K562 (cell line): ENCODE measurements around the gene WFDC1. TPM values are rescaled to one million over a fixed set of nuclear protein-coding genes. Genes with fewer than 3 reads are reported as not detected.

ENCODE experiments used
- ATAC-seq: fragments of 200-7000 bp; cut with Tn5 transposase; 3 replicates; pipeline ENCODE4 v1.9.1; 2020; ENCODE audit warnings: moderate library complexity
- BruUV-seq: library from RNA; stranded (reverse); fragments of 400-500 nt; replicated peaks from 2 replicates; lab custom pipeline; 2021; lab: Mats Ljungman, UMichigan
- CTCF ChIA-PET: fragments of 300-600 bp; formaldehyde crosslinking; extraction: SDS; loops from one replicate; lab custom pipeline; 2021; ENCODE audit warnings: low intra/inter-chr PET ratio; lab: Yijun Ruan, JAX
- POLR2A ChIA-PET: fragments of 300-600, 350-650 bp; sonication (Branson Sonifier 250); formaldehyde crosslinking; extraction: SDS; loops from one replicate; lab custom pipeline; 2021; ENCODE audit warnings: antibody characterized with exemption, inconsistent platforms; lab: Yijun Ruan, JAX
- DNase-seq, 4 experiments: peaks; one replicate each; pipeline versions ENCODE4 v3.0.0 to v3.0.0-alpha.2; 2011 to 2018; ENCODE audit warnings: low spot score in 3 of 4, mixed read lengths in 3 of 4; ENCODE audit errors: extremely low read depth in 1 of 4
- FAIRE-seq: peaks from 2 replicates; lab custom pipeline; 2011; peaks lifted over from hg19 to GRCh38; lab: Jason Lieb, UNC
- H2AFZ ChIP-seq: 2 replicates; pipeline ENCODE4 v1.6.0; 2011; ENCODE audit warnings: low read depth, low read length, control low read depth, inconsistent platforms
- H3K27ac ChIP-seq: fragments of 200-600 bp; 3 replicates; pipeline ENCODE4 v1.8.0; 2011; ENCODE audit warnings: low read depth, mild to moderate bottlenecking, control low read depth, inconsistent platforms, low read length, moderate library complexity, mixed read lengths; ENCODE audit errors: extremely low read depth
- H3K27me3 ChIP-seq, 2 experiments: fragments of 300-600 bp in 1 of 2; 2 replicates in 1 of 2; 3 replicates in 1 of 2; pipeline versions ENCODE4 v1.6.0 to v1.8.0; 2011; ENCODE audit warnings: inconsistent platforms in 2 of 2, low read length in 2 of 2, mild to moderate bottlenecking in 1 of 2, mixed read lengths in 1 of 2, moderate library complexity in 1 of 2; ENCODE audit not compliant: control insufficient read depth in 2 of 2, insufficient read depth in 2 of 2
- H3K36me3 ChIP-seq: fragments of 300-600 bp; 3 replicates; pipeline ENCODE4 v1.8.0; 2011; ENCODE audit warnings: mild to moderate bottlenecking, low read length, inconsistent platforms; ENCODE audit not compliant: control insufficient read depth, insufficient read depth
- H3K4me1 ChIP-seq, 2 experiments: fragments of 200-600 bp in 1 of 2; replicated peaks in 1 of 2; 2 replicates in 1 of 2; 3 replicates in 1 of 2; pipeline versions ENCODE4 v1.5.1 to v1.8.0; 2011; ENCODE audit warnings: inconsistent platforms in 2 of 2, low read length in 2 of 2, mild to moderate bottlenecking in 1 of 2, mixed read lengths in 1 of 2, moderate library complexity in 1 of 2; ENCODE audit not compliant: control insufficient read depth in 2 of 2, insufficient read depth in 2 of 2
- H3K4me2 ChIP-seq: 2 replicates; pipeline ENCODE4 v1.6.1; 2011; ENCODE audit warnings: low read length, control low read depth, inconsistent platforms, mixed read lengths; ENCODE audit not compliant: insufficient read depth
- H3K4me3 ChIP-seq: fragments of 200-600 bp; sonication (generic), shearing (Covaris generic); 2 replicates; pipeline ENCODE4 v1.5.1; 2016; ENCODE audit warnings: control low read depth, inconsistent platforms
- H3K79me2 ChIP-seq: fragments of 200-600 bp; 3 replicates; pipeline ENCODE4 v1.8.0; 2011; ENCODE audit warnings: low read length, inconsistent platforms; ENCODE audit not compliant: control insufficient read depth, insufficient read depth
- H3K9ac ChIP-seq, 2 experiments: 2 replicates each; pipeline versions ENCODE4 v1.6.0 to v1.6.1; 2011; ENCODE audit warnings: low read depth in 2 of 2, low read length in 2 of 2, control low read depth in 1 of 2, inconsistent platforms in 1 of 2, mild to moderate bottlenecking in 1 of 2, mixed read lengths in 1 of 2; ENCODE audit not compliant: insufficient read depth in 1 of 2
- H3K9me1 ChIP-seq: one replicate; pipeline ENCODE4 v1.6.0; 2011; ENCODE audit warnings: inconsistent platforms, mild to moderate bottlenecking, low read length, moderate library complexity; ENCODE audit not compliant: control insufficient read depth, insufficient read depth
- H3K9me3 ChIP-seq: replicated peaks from 2 replicates; pipeline ENCODE4 v1.5.1; 2011; ENCODE audit warnings: low read depth, low read length, inconsistent platforms; ENCODE audit not compliant: control insufficient read depth, insufficient read depth
- H4K20me1 ChIP-seq: replicated peaks from 2 replicates; pipeline ENCODE4 v1.6.1; 2011; ENCODE audit warnings: low read length, inconsistent platforms, mixed read lengths; ENCODE audit not compliant: control insufficient read depth, insufficient read depth
- C11orf30 ChIP-seq: fragments of 450-650 bp; IDR thresholded peaks from 2 replicates; pipeline ENCODE4 v1.6.1; 2016; ENCODE audit warnings: low read depth, mild to moderate bottlenecking
- HCFC1 ChIP-seq: IDR thresholded peaks from 2 replicates; pipeline ENCODE4 v1.6.1; 2012; ENCODE audit warnings: low read depth, low read length, improper control_type of control experiment
- MED1 ChIP-seq: sonication (generic); formaldehyde crosslinking; IDR thresholded peaks from 2 replicates; pipeline ENCODE4 v1.8.1; 2023; ENCODE audit warnings: missing genetic modification reagents, borderline replicate concordance
- PHB2 ChIP-seq: fragments of 450-650 bp; IDR thresholded peaks from 2 replicates; pipeline ENCODE4 v1.6.1; 2017; ENCODE audit warnings: low read depth
- ZBTB7A ChIP-seq: IDR thresholded peaks from 2 replicates; pipeline ENCODE4 v1.6.1; 2011; ENCODE audit warnings: low read depth, mild to moderate bottlenecking, low read length, moderate library complexity, borderline replicate concordance; ENCODE audit not compliant: control insufficient read depth
- ZNF24 ChIP-seq: fragments of 450-650 bp; IDR thresholded peaks from 2 replicates; pipeline ENCODE4 v1.6.1; 2016
- ZNF316 ChIP-seq: fragments of 450-650 bp; IDR thresholded peaks from 2 replicates; pipeline ENCODE4 v1.6.1; 2016
- WGBS: fragments of 100-300 bp; shearing (Covaris generic); methylation state at CpG from one replicate; pipeline ENCODE4 v1.1.6; 2016; ENCODE audit warnings: low coverage, mixed read lengths; ENCODE audit not compliant: insufficient coverage; ENCODE audit errors: missing lambda C conversion rate; 5-methylcytosine and 5-hydroxymethylcytosine counted together
- in situ Hi-C: fragments of 300-500 bp; cut with MboI; formaldehyde crosslinking; loops from 4 replicates; pipeline ENCODE4 v1.15.0; 2018; ENCODE audit warnings: inconsistent platforms, mixed read lengths
- intact Hi-C: fragments of 100-400 bp; cut with micrococcal nuclease; formaldehyde crosslinking; loops from 2 replicates; pipeline ENCODE4 v1.14.2; 2022
- polyA plus RNA-seq, 8 experiments: library from polyadenylated mRNA; depleted of rRNA in 4 of 8; stranded (reverse) in 5 of 8; unstranded in 3 of 8; fragments of >200 nt; fragmentation: Nextera tagmentation in 2 of 8; fragmentation: Illumina TruSeq in 1 of 8; extraction: Ambion mirVana in 2 of 8; extraction: Trizol in 1 of 8; gene quantifications; 2 replicates each; pipeline versions ENCODE4 v1.2.1 to v1.2.3, GENCODE V29; 2011 to 2014; ENCODE audit warnings: inconsistent platforms in 1 of 8, missing spikeins in 1 of 8
- total RNA-seq, 7 experiments: library from RNA; depleted of rRNA in 6 of 7; stranded (reverse); fragments of >200 nt in 6 of 7; fragmentation: Illumina TruSeq in 2 of 7; extraction: Trizol in 2 of 7; gene quantifications; 2 replicates each; pipeline versions ENCODE4 v1.2.1 to v1.2.3, GENCODE V29; 2011 to 2021; ENCODE audit warnings: low replicate concordance in 1 of 7
- TF ChIP-seq, protein P1 (sequence below): fragments of 250-450 bp; sonication (Bioruptor Pico); IDR thresholded peaks from 2 replicates; pipeline ENCODE4 v1.5.0; 2022; ENCODE audit warnings: mild to moderate bottlenecking
- TF ChIP-seq, protein P2 (sequence below), 2 experiments: IDR thresholded peaks; 2 replicates each; pipeline ENCODE4 v1.6.1; 2011; ENCODE audit warnings: borderline replicate concordance in 1 of 2, control low read depth in 1 of 2, low read depth in 1 of 2, low read length in 1 of 2, mild to moderate bottlenecking in 1 of 2, mixed read lengths in 1 of 2, moderate library complexity in 1 of 2; ENCODE audit not compliant: insufficient read depth in 1 of 2, insufficient read length in 1 of 2, poor library complexity in 1 of 2, severe bottlenecking in 1 of 2; ENCODE audit errors: extremely low read depth in 1 of 2
- TF ChIP-seq, protein P3 (sequence below): fragments of 450-650 bp; IDR thresholded peaks from 2 replicates; pipeline ENCODE4 v1.6.1; 2016; ENCODE audit warnings: missing biosample characterization, missing genetic modification characterization

Gene WFDC1
- total and polyA plus RNA-seq, 9 of the 15 experiments (the other 6 are each of a cell fraction or from before 2014, with no cell fraction given), result not detected

DNA sequence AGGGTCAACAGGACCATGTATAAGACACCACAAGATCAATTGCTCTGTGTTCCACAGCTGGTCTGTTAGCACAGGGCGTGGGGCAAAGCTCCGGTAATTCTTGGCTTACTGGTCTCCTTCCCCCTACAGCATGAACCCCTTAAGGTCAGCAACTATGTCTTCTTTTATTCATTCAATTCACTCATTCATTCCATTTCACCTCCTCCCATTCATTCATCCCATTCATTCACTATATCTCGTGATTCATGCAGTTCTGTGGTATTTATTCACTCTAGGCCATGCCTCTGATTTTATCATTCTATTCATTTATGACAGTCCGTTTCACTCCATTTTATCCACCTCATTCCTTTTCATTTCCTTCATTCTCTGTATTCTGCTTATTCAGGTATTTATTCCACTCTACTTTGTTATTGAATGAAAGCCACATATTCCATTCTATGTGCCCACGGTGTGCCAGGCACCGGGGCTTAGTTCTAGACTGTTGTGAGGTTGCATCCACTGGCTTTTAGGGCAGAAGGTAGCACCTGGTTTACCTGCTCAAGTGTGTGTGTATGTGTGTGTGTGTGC lies 19.0 kb upstream of the WFDC1 start:
- no peak overlapping the region for H2AFZ ChIP-seq
- H3K27me3 ChIP-seq, result peaks cover 45 to 66% of the 10 kb centered on the region in 2 experiments
- FAIRE-seq, result no peak
- H3K36me3 ChIP-seq, result no peaks in the 10 kb centered on the region
- no peaks in the 10 kb centered on the region for H3K9me3 ChIP-seq
- intact Hi-C loops, result no loop called here
- H3K4me2 ChIP-seq, result no peak overlapping the region
- ChIA-PET POLR2A (interaction anchor here (1.0 kb wide), 1 partner anchor 9 kb away, joined by 3 read pairs; no protein-coding TSS in a partner anchor), CTCF (no interaction called here)
- no peak overlapping the region for H3K27ac ChIP-seq
- no peak for DNase-seq
- no peaks in the 10 kb centered on the region for H3K79me2 ChIP-seq
- no peak for ATAC-seq
- H3K4me3 ChIP-seq, result no peak overlapping the region
- no peak overlapping the region for H3K9ac ChIP-seq
- no TSS peak for BruUV-seq
- whole genome bisulfite sequencing, result 0% methylated on average over 6 of the region's 6 CpGs
- in situ Hi-C loops, result no loop called here
- H3K4me1 ChIP-seq, result no peaks in the 10 kb centered on the region
- no peak for TF ChIP-seq ZBTB7A
- peak; percentile 70 for TF ChIP-seq ZNF316
- TF ChIP-seq ZNF24, result peak; percentile 55; the same call in 1 of the 2 replicates
- peak; percentile 50 for TF ChIP-seq C11orf30
- peaks cover 4% of the 10 kb centered on the region; the same call in 1 of the 2 replicates for H4K20me1 ChIP-seq
- no peaks in the 10 kb centered on the region for H3K9me1 ChIP-seq

DNA sequence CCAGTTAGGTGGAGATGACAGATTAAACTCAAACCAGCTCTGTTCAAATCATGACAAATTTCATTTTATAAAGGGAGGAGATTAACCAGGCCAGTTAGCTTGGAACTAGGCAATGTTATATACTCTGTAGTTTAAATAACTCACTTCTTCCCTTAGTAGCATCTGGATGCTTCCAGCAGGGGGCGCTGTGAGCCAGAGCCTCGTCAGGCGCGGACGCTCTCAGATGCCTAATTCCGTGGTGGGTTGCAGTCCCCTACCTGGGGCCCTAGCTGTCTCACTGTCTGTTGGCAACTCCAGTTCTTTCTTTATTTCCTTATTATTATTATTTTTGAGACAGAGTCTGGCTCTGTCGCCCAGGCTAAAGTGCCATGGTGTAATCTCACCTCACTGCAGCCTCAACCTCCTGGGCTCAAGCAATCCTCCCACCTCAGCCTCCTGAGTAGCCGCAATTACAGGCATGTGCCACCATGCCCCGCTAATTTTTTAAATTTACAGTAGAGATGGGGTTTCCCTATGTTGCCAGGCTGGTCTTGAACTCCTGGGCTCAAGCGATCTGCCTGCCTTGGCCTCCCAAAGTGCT lies 17.3 kb upstream of the WFDC1 start:
- POLR2A ChIA-PET, result interaction anchor here (1.0 kb wide), 1 partner anchor 10 kb away, joined by 4 read pairs; no protein-coding TSS in a partner anchor
- ATAC-seq, result peak; percentile 91
- Histone ChIP-seq H3K4me2 (no peak overlapping the region), H3K36me3 (no peaks in the 10 kb centered on the region), H3K27me3 (peaks cover 61 to 71% of the 10 kb centered on the region in 2 experiments), H3K9ac (no peak overlapping the region), H3K79me2 (no peaks in the 10 kb centered on the region), H2AFZ (no peak overlapping the region), H3K9me3 (no peaks in the 10 kb centered on the region), H3K27ac (no peak overlapping the region), H3K4me3 (no peak overlapping the region), H3K4me1 (no peaks in the 10 kb centered on the region), H4K20me1 (peaks cover 7% of the 10 kb centered on the region; the same call in 1 of the 2 replicates), H3K9me1 (no peaks in the 10 kb centered on the region)
- peak; percentile 61 to 84 (median 80) for DNase-seq
- CTCF ChIA-PET, result interaction anchor here (0.8 to 1.7 kb wide), 2 partner anchors 207 to 229 kb away, joined by 4 to 15 read pairs; no protein-coding TSS in a partner anchor
- intact Hi-C loops, result loop anchor here (1.0 kb wide), 1 partner anchor 207 kb away; no protein-coding TSS in a partner anchor
- 6% methylated on average over 10 of the region's 10 CpGs for WGBS
- FAIRE-seq, result peak; percentile 93
- in situ Hi-C loops, result no loop called here
- no TSS peak for BruUV-seq
- TF ChIP-seq MED1, result no peak
- peak; percentile 29; the same call in 1 of the 2 replicates for TF ChIP-seq HCFC1
- TF ChIP-seq, protein P1, sequence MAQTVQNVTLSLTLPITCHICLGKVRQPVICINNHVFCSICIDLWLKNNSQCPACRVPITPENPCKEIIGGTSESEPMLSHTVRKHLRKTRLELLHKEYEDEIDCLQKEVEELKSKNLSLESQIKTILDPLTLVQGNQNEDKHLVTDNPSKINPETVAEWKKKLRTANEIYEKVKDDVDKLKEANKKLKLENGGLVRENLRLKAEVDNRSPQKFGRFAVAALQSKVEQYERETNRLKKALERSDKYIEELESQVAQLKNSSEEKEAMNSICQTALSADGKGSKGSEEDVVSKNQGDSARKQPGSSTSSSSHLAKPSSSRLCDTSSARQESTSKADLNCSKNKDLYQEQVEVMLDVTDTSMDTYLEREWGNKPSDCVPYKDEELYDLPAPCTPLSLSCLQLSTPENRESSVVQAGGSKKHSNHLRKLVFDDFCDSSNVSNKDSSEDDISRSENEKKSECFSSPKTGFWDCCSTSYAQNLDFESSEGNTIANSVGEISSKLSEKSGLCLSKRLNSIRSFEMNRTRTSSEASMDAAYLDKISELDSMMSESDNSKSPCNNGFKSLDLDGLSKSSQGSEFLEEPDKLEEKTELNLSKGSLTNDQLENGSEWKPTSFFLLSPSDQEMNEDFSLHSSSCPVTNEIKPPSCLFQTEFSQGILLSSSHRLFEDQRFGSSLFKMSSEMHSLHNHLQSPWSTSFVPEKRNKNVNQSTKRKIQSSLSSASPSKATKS (CRISPR knock-in tag), result no peak
- no peak for TF ChIP-seq PHB2
- TF ChIP-seq, protein P2, sequence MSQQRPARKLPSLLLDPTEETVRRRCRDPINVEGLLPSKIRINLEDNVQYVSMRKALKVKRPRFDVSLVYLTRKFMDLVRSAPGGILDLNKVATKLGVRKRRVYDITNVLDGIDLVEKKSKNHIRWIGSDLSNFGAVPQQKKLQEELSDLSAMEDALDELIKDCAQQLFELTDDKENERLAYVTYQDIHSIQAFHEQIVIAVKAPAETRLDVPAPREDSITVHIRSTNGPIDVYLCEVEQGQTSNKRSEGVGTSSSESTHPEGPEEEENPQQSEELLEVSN (IDR thresholded peaks at IDR 0.05; ENCODE audit: borderline replicate concordance in 1 of 2, extremely low read depth in 1 of 2, insufficient read depth in 1 of 2, insufficient read length in 1 of 2, low read depth in 1 of 2, low read length in 1 of 2, poor library complexity in 1 of 2, severe bottlenecking in 1 of 2), result no peak
- TF ChIP-seq, protein P3, sequence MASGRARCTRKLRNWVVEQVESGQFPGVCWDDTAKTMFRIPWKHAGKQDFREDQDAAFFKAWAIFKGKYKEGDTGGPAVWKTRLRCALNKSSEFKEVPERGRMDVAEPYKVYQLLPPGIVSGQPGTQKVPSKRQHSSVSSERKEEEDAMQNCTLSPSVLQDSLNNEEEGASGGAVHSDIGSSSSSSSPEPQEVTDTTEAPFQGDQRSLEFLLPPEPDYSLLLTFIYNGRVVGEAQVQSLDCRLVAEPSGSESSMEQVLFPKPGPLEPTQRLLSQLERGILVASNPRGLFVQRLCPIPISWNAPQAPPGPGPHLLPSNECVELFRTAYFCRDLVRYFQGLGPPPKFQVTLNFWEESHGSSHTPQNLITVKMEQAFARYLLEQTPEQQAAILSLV (tag), result no peak
